Nephron (organoid): Measurements from ENCODE around the gene COA6.

Experiments used
- H3K27ac Mint-ChIP-seq, 3 experiments: 2 replicates each; pipeline ENCODE4 v1.8.0; 2020; ENCODE audit warnings: mixed read lengths in 3 of 3, mild to moderate bottlenecking in 2 of 3, moderate library complexity in 1 of 3
- H3K27me3 Mint-ChIP-seq: 2 replicates; pipeline ENCODE4 v1.8.0; 2021; ENCODE audit warnings: low read depth, mild to moderate bottlenecking, moderate library complexity, mixed read lengths
- H3K36me3 Mint-ChIP-seq: 2 replicates; pipeline ENCODE4 v1.8.0; 2020; ENCODE audit warnings: low read depth, mixed read lengths
- H3K4me1 Mint-ChIP-seq: 2 replicates; pipeline ENCODE4 v1.8.0; 2020; ENCODE audit warnings: mixed read lengths
- H3K4me3 Mint-ChIP-seq, 3 experiments: 2 replicates each; pipeline ENCODE4 v1.8.0; 2020; ENCODE audit warnings: mild to moderate bottlenecking in 3 of 3, mixed read lengths in 3 of 3, moderate library complexity in 2 of 3
- H3K9me3 Mint-ChIP-seq: 2 replicates; pipeline ENCODE4 v1.8.0; 2020; ENCODE audit warnings: mixed read lengths
- CTCF ChIP-seq, 3 experiments: fragments of 200-600 bp; sonication (generic); IDR thresholded peaks; one replicate each; pipeline ENCODE4 v1.5.0; 2021; ENCODE audit warnings: antibody characterized with exemption in 3 of 3; ENCODE audit not compliant: unreplicated experiment in 3 of 3

The COA6 gene

GRCh38 chr1:234388094-234388493 is 14.8 kb downstream of the COA6 start:
- no peak for TF ChIP-seq CTCF (IDR thresholded peaks at IDR 0.05; ENCODE audit: unreplicated experiment in 3 of 3)
- peaks cover 4% of the 10 kb centered on the region for H3K4me1 Mint-ChIP-seq
- no peak overlapping the region for H3K4me3 Mint-ChIP-seq
- H3K36me3 Mint-ChIP-seq = peaks cover 64% of the 10 kb centered on the region
- no peaks in the 10 kb centered on the region for H3K9me3 Mint-ChIP-seq
- no peaks in the 10 kb centered on the region for H3K27me3 Mint-ChIP-seq
- no peak overlapping the region for H3K27ac Mint-ChIP-seq

DNA sequence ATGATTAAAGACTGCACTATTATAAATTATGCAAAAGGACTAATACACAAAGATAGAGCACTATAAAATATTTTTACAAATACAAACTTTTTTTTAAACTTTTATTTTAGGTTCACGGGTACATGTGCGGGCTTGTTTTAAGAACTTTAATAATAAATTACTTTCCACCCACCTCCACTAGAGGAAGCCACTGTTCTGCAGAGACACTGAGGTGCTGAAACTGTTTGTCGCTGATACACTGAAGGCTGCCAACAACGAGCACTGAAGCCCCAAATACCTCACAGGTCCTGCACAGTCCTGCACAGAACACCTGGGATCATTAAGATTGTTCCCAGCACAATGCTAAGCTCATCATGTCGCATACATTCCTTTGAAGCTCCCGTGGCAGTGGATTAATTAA is 19.9 kb downstream of the COA6 start:
- no peak overlapping the region for H3K4me3 Mint-ChIP-seq
- H3K27me3 Mint-ChIP-seq = no peaks in the 10 kb centered on the region
- H3K36me3 Mint-ChIP-seq = peaks cover 38% of the 10 kb centered on the region
- H3K4me1 Mint-ChIP-seq = peaks cover 4% of the 10 kb centered on the region
- H3K9me3 Mint-ChIP-seq = no peaks in the 10 kb centered on the region
- TF ChIP-seq CTCF (IDR thresholded peaks at IDR 0.05; ENCODE audit: unreplicated experiment in 3 of 3) = no peak
- H3K27ac Mint-ChIP-seq = no peak overlapping the region

- Mint-ChIP-seq H3K27ac (no peak overlapping the region), H3K36me3 (peaks cover 26% of the 10 kb centered on the region), H3K27me3 (no peaks in the 10 kb centered on the region), H3K4me3 (no peak overlapping the region), H3K4me1 (peaks cover 4% of the 10 kb centered on the region), H3K9me3 (no peaks in the 10 kb centered on the region)
- TF ChIP-seq CTCF (IDR thresholded peaks at IDR 0.05; ENCODE audit: unreplicated experiment in 3 of 3) = no peak
Measured at GRCh38 chr1:234395297-234395696, 22.0 kb downstream of the COA6 start.

DNA sequence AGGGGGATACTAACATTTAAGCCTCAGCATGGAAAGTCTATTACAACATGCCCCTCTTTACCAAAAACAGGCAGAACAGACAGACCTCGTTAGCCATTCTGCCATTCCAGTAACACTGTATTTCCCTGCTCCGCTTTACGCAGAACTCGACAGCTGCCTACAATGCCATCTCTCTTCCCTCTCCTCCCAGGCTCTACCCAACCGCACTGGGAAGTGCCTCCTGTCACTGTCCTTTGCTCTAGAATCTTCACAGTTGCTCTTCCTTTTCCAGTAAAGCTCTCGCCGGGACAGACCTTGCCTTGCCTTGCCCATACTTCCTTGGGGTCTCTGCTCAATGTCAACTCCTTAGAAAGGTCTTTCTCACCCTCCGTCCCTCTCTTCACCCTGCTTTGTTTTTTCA is 22.8 kb downstream of the COA6 start:
- H3K27me3 Mint-ChIP-seq = no peaks in the 10 kb centered on the region
- no peak overlapping the region for H3K4me3 Mint-ChIP-seq
- no peaks in the 10 kb centered on the region for H3K9me3 Mint-ChIP-seq
- H3K4me1 Mint-ChIP-seq = peaks cover 4% of the 10 kb centered on the region
- H3K36me3 Mint-ChIP-seq = peaks cover 24% of the 10 kb centered on the region
- no peak for TF ChIP-seq CTCF (IDR thresholded peaks at IDR 0.05; ENCODE audit: unreplicated experiment in 3 of 3)
- H3K27ac Mint-ChIP-seq = no peak overlapping the region

GRCh38 chr1:234396871-234397270 is 23.6 kb downstream of the COA6 start:
- no peak overlapping the region for H3K27ac Mint-ChIP-seq
- no peaks in the 10 kb centered on the region for H3K4me1 Mint-ChIP-seq
- no peak for TF ChIP-seq CTCF (IDR thresholded peaks at IDR 0.05; ENCODE audit: unreplicated experiment in 3 of 3)
- no peaks in the 10 kb centered on the region for H3K9me3 Mint-ChIP-seq
- H3K27me3 Mint-ChIP-seq = no peaks in the 10 kb centered on the region
- H3K36me3 Mint-ChIP-seq = peaks cover 18% of the 10 kb centered on the region
- H3K4me3 Mint-ChIP-seq = no peak overlapping the region

- no peak overlapping the region for H3K4me3 Mint-ChIP-seq
- H3K4me1 Mint-ChIP-seq = no peaks in the 10 kb centered on the region
- H3K9me3 Mint-ChIP-seq = no peaks in the 10 kb centered on the region
- H3K27ac Mint-ChIP-seq = no peak overlapping the region
- H3K36me3 Mint-ChIP-seq = peaks cover 14% of the 10 kb centered on the region
- no peak for TF ChIP-seq CTCF (IDR thresholded peaks at IDR 0.05; ENCODE audit: unreplicated experiment in 3 of 3)
- no peaks in the 10 kb centered on the region for H3K27me3 Mint-ChIP-seq
Measured at GRCh38 chr1:234397732-234398131, 24.5 kb downstream of the COA6 start.
